Karpas-422 (cell line): ENCODE results near the gene C1orf122. TPM values are rescaled to one million over a fixed set of nuclear protein-coding genes. Genes with fewer than 3 reads are reported as not detected.
A peak's percentile ranks its signal among the peaks of the same experiment; 100 is the strongest.

Experiments used
- DNase-seq: peaks from one replicate; pipeline ENCODE4 v3.0.0-alpha.2; 2015
- H2AFZ ChIP-seq: fragments of 200-600 bp; sonication (generic); 2 replicates; pipeline ENCODE4 v1.6.1; 2014; ENCODE audit warnings: antibody characterized with exemption, low read length, mixed read lengths
- H3K27ac ChIP-seq: fragments of 200-600 bp; sonication (generic); 2 replicates; pipeline ENCODE4 v1.5.1; 2014; ENCODE audit warnings: mild to moderate bottlenecking, low read length, moderate library complexity
- H3K27me3 ChIP-seq: fragments of 200-600 bp; sonication (generic); 2 replicates; pipeline ENCODE4 v1.6.1; 2014; ENCODE audit warnings: low read length, mixed read lengths
- H3K36me3 ChIP-seq: fragments of 200-600 bp; sonication (generic); 2 replicates; pipeline ENCODE4 v1.6.1; 2014; ENCODE audit warnings: low read length, mixed read lengths; ENCODE audit not compliant: insufficient read depth
- H3K4me1 ChIP-seq: fragments of 200-600 bp; sonication (generic); 2 replicates; pipeline ENCODE4 v1.6.1; 2014; ENCODE audit warnings: mild to moderate bottlenecking, low read length, mixed read lengths
- H3K4me2 ChIP-seq: fragments of 200-600 bp; sonication (generic); 2 replicates; pipeline ENCODE4 v1.6.1; 2014; ENCODE audit warnings: low read length, low read depth, mild to moderate bottlenecking; ENCODE audit not compliant: poor library complexity, severe bottlenecking
- H3K4me3 ChIP-seq: fragments of 200-600 bp; sonication (generic); 2 replicates; pipeline ENCODE4 v1.5.1; 2014; ENCODE audit warnings: mild to moderate bottlenecking, antibody characterized with exemption, low read length, mixed read lengths
- H3K79me2 ChIP-seq: fragments of 200-600 bp; sonication (generic); 2 replicates; pipeline ENCODE4 v1.6.1; 2014; ENCODE audit warnings: mild to moderate bottlenecking, low read length, mixed read lengths
- H3K9ac ChIP-seq: fragments of 200-600 bp; sonication (generic); 2 replicates; pipeline ENCODE4 v1.6.0; 2014; ENCODE audit warnings: low read length
- H3K9me2 ChIP-seq: fragments of 200-600 bp; sonication (generic), shearing (Covaris generic); replicated peaks from 2 replicates; pipeline ENCODE4 v1.6.0; 2014; ENCODE audit warnings: mild to moderate bottlenecking, low read length, moderate library complexity; ENCODE audit not compliant: insufficient read depth
- H3K9me3 ChIP-seq: fragments of 300-700, 200-600 bp; sonication (generic); 2 replicates; pipeline ENCODE4 v1.6.1; 2014; ENCODE audit warnings: low read length, mixed read lengths
- H4K20me1 ChIP-seq: fragments of 200-600 bp; sonication (generic); 2 replicates; pipeline ENCODE4 v1.6.1; 2014; ENCODE audit warnings: mild to moderate bottlenecking, antibody characterized with exemption, low read length, low read depth; ENCODE audit not compliant: insufficient read depth
- total RNA-seq: library from RNA; depleted of rRNA; stranded (reverse); fragments of >200 nt; shearing (Covaris generic); gene quantifications from 2 replicates; pipeline ENCODE4 v1.2.3, GENCODE V29; 2014; ENCODE audit warnings: low replicate concordance; rRNA removed

The C1orf122 gene
- 26.2 and 56.2 TPM in 2 replicates for total RNA-seq

- Histone ChIP-seq H3K36me3 (peaks cover 43% of the 10 kb centered on the region), H3K4me1 (peaks cover 43% of the 10 kb centered on the region), H4K20me1 (peaks cover 34% of the 10 kb centered on the region), H3K79me2 (peaks cover 65% of the 10 kb centered on the region), H3K9me2 (no peaks in the 10 kb centered on the region), H3K9me3 (no peaks in the 10 kb centered on the region), H3K4me2 (peak within 1 kb of the TSS; percentile 96), H3K4me3 (peak within 1 kb of the TSS; percentile 86), H3K9ac (peak within 1 kb of the TSS; percentile 78), H2AFZ (no peak within 1 kb of the TSS), H3K27me3 (no peaks in the 10 kb centered on the region), H3K27ac (peak within 1 kb of the TSS; percentile 40; the same call in 1 of the 2 replicates)
- DNase-seq = peak; percentile 97
Measured at GRCh38 chr1:37807555-37808368, at the start of gene C1orf122, which contains the start of gene YRDC. TSS of gene C1orf122 (plus strand) at chr1:37807790. CDS start at chr1:37808405, 615 bp downstream. TSS of gene YRDC (minus strand) at chr1:37808208. CDS start at chr1:37808180, 28 bp downstream.

GRCh38 chr1:37759451-37759850 lies 48.1 kb upstream of the C1orf122 start:
- DNase-seq = no peak
- Histone ChIP-seq H3K27ac (no peak overlapping the region), H3K27me3 (no peaks in the 10 kb centered on the region), H2AFZ (no peak overlapping the region), H3K9ac (no peak overlapping the region), H4K20me1 (no peaks in the 10 kb centered on the region), H3K79me2 (no peaks in the 10 kb centered on the region), H3K4me3 (no peak overlapping the region), H3K9me3 (no peaks in the 10 kb centered on the region), H3K4me2 (no peak overlapping the region), H3K9me2 (no peaks in the 10 kb centered on the region), H3K36me3 (no peaks in the 10 kb centered on the region), H3K4me1 (no peaks in the 10 kb centered on the region)

GRCh38 chr1:37761416-37762095 lies 46.0 kb upstream of the C1orf122 start:
- H3K9ac ChIP-seq = no peak overlapping the region
- H3K4me3 ChIP-seq = no peak overlapping the region
- DNase-seq = no peak
- no peak overlapping the region for H3K27ac ChIP-seq
- no peaks in the 10 kb centered on the region for H3K36me3 ChIP-seq
- H3K9me2 ChIP-seq = no peaks in the 10 kb centered on the region
- no peaks in the 10 kb centered on the region for H4K20me1 ChIP-seq
- no peaks in the 10 kb centered on the region for H3K27me3 ChIP-seq
- H3K9me3 ChIP-seq = no peaks in the 10 kb centered on the region
- H2AFZ ChIP-seq = no peak overlapping the region
- H3K79me2 ChIP-seq = no peaks in the 10 kb centered on the region
- H3K4me1 ChIP-seq = peaks cover 9% of the 10 kb centered on the region
- no peak overlapping the region for H3K4me2 ChIP-seq

GRCh38 chr1:37762516-37762915 lies 45.1 kb upstream of the C1orf122 start:
- DNase-seq = no peak
- Histone ChIP-seq H2AFZ (no peak overlapping the region), H3K4me1 (peaks cover 18% of the 10 kb centered on the region), H3K27me3 (no peaks in the 10 kb centered on the region), H4K20me1 (no peaks in the 10 kb centered on the region), H3K9me3 (no peaks in the 10 kb centered on the region), H3K79me2 (no peaks in the 10 kb centered on the region), H3K36me3 (no peaks in the 10 kb centered on the region), H3K4me3 (no peak overlapping the region), H3K27ac (no peak overlapping the region), H3K4me2 (no peak overlapping the region), H3K9me2 (no peaks in the 10 kb centered on the region), H3K9ac (no peak overlapping the region)

- H2AFZ ChIP-seq = no peak overlapping the region
- H3K4me1 ChIP-seq = peaks cover 19% of the 10 kb centered on the region
- no peaks in the 10 kb centered on the region for H3K36me3 ChIP-seq
- no peak overlapping the region for H3K4me3 ChIP-seq
- no peak overlapping the region for H3K4me2 ChIP-seq
- H4K20me1 ChIP-seq = no peaks in the 10 kb centered on the region
- no peak for DNase-seq
- no peaks in the 10 kb centered on the region for H3K27me3 ChIP-seq
- no peaks in the 10 kb centered on the region for H3K9me2 ChIP-seq
- H3K27ac ChIP-seq = no peak overlapping the region
- H3K79me2 ChIP-seq = no peaks in the 10 kb centered on the region
- no peaks in the 10 kb centered on the region for H3K9me3 ChIP-seq
- H3K9ac ChIP-seq = no peak overlapping the region
Measured at GRCh38 chr1:37763791-37764413, 43.7 kb upstream of the C1orf122 start.

- H3K9me3 ChIP-seq = no peaks in the 10 kb centered on the region
- no peak overlapping the region for H3K4me2 ChIP-seq
- H3K4me1 ChIP-seq = peaks cover 19% of the 10 kb centered on the region
- no peaks in the 10 kb centered on the region for H3K79me2 ChIP-seq
- no peak overlapping the region for H3K9ac ChIP-seq
- H3K27ac ChIP-seq = no peak overlapping the region
- no peaks in the 10 kb centered on the region for H3K27me3 ChIP-seq
- no peaks in the 10 kb centered on the region for H3K9me2 ChIP-seq
- H3K4me3 ChIP-seq = no peak overlapping the region
- no peaks in the 10 kb centered on the region for H4K20me1 ChIP-seq
- H3K36me3 ChIP-seq = no peaks in the 10 kb centered on the region
- DNase-seq = peak; percentile 57
- no peak overlapping the region for H2AFZ ChIP-seq
Measured at GRCh38 chr1:37764414-37764825, 43.2 kb upstream of the C1orf122 start.

GRCh38 chr1:37764888-37765441 lies 42.6 kb upstream of the C1orf122 start, which contains the start of gene EPHA10:
TSS of gene EPHA10 (minus strand) at chr1:37765120. CDS start at chr1:37765066, 54 bp downstream.
- Histone ChIP-seq H2AFZ (no peak within 1 kb of the TSS), H3K79me2 (no peaks in the 10 kb centered on the region), H3K27me3 (no peaks in the 10 kb centered on the region), H3K9me2 (no peaks in the 10 kb centered on the region), H3K4me3 (peak within 1 kb of the TSS; percentile 13; the same call in 1 of the 2 replicates), H3K9ac (peak within 1 kb of the TSS; percentile 24; the same call in 1 of the 2 replicates), H3K36me3 (no peaks in the 10 kb centered on the region), H4K20me1 (no peaks in the 10 kb centered on the region), H3K4me2 (peak within 1 kb of the TSS; percentile 50), H3K27ac (no peak within 1 kb of the TSS), H3K4me1 (peaks cover 19% of the 10 kb centered on the region), H3K9me3 (no peaks in the 10 kb centered on the region)
- no peak for DNase-seq
